ENCODE measurements around the gene AP2S1. TPM values are rescaled to one million over a fixed set of nuclear protein-coding genes. Genes with fewer than 3 reads are reported as not detected.
"Not testable (repeated sequence)": the region's sequence is repeated elsewhere in the genome, so short reads cannot be mapped to it uniquely, and the experiment has no call there.

The AP2S1 gene
- 201 TPM for polyA plus RNA-seq (2012; ENCODE audit: insufficient read depth, insufficient read length)

- peak; percentile 97 for DNase-seq (ENCODE audit: low read depth, low spot score)
- peak within 1 kb of the TSS; percentile 86 for H3K4me3 ChIP-seq (ENCODE audit: low read length)
Measured at GRCh38 chr19:46850228-46851203, at the start of gene AP2S1. Gene AP2S1, minus strand, starts transcription at chr19:46850846. Its CDS starts 80 bp downstream, at chr19:46850766.

GRCh38 chr19:46900341-46900740, 49.7 kb upstream of the AP2S1 start:
- no peak overlapping the region for H3K4me3 ChIP-seq (ENCODE audit: low read length)
- no peak for DNase-seq (ENCODE audit: low read depth, low spot score)

GRCh38 chr19:46898731-46899130, 48.1 kb upstream of the AP2S1 start:
- DNase-seq (ENCODE audit: low read depth, low spot score): no peak
- no peak overlapping the region for H3K4me3 ChIP-seq (ENCODE audit: low read length)

- H3K4me3 ChIP-seq (ENCODE audit: low read length): no peak overlapping the region
- DNase-seq (ENCODE audit: low read depth, low spot score): no peak
Measured at GRCh38 chr19:46896076-46896794, 45.6 kb upstream of the AP2S1 start.

- no peak overlapping the region for H3K4me3 ChIP-seq (ENCODE audit: low read length)
- DNase-seq (ENCODE audit: low read depth, low spot score): no peak
Measured at GRCh38 chr19:46892252-46893179, 41.9 kb upstream of the AP2S1 start.

- DNase-seq (ENCODE audit: low read depth, low spot score): no peak
- H3K4me3 ChIP-seq (ENCODE audit: low read length): no peak overlapping the region
Measured at GRCh38 chr19:46890423-46891170, 40.0 kb upstream of the AP2S1 start.

- no peak overlapping the region for H3K4me3 ChIP-seq (ENCODE audit: low read length)
- no peak for DNase-seq (ENCODE audit: low read depth, low spot score)
Measured at GRCh38 chr19:46887240-46887782, 36.7 kb upstream of the AP2S1 start.

- no peak overlapping the region for H3K4me3 ChIP-seq (ENCODE audit: low read length)
- DNase-seq (ENCODE audit: low read depth, low spot score): no peak
Measured at GRCh38 chr19:46886546-46887239, 36.0 kb upstream of the AP2S1 start.

GRCh38 chr19:46885411-46885810, 34.8 kb upstream of the AP2S1 start:
- no peak for DNase-seq (ENCODE audit: low read depth, low spot score)
- H3K4me3 ChIP-seq (ENCODE audit: low read length): no peak overlapping the region

GRCh38 chr19:46882751-46883150, 32.1 kb upstream of the AP2S1 start:
- DNase-seq (ENCODE audit: low read depth, low spot score): not testable (repeated sequence)

GRCh38 chr19:46882034-46882433, 31.4 kb upstream of the AP2S1 start:
- DNase-seq (ENCODE audit: low read depth, low spot score): no peak
- no peak overlapping the region for H3K4me3 ChIP-seq (ENCODE audit: low read length)

More at GRCh38 chr19:46882751-46883150, 32.1 kb upstream of the AP2S1 start:
- not testable (repeated sequence) for H3K4me3 ChIP-seq (ENCODE audit: low read length)

GRCh38 chr19:46881092-46881491, 30.4 kb upstream of the AP2S1 start:
- H3K4me3 ChIP-seq (ENCODE audit: low read length): no peak overlapping the region
- DNase-seq (ENCODE audit: low read depth, low spot score): no peak

- H3K4me3 ChIP-seq (ENCODE audit: low read length): no peak overlapping the region
- no peak for DNase-seq (ENCODE audit: low read depth, low spot score)
Measured at GRCh38 chr19:46880431-46880830, 29.8 kb upstream of the AP2S1 start.

- DNase-seq (ENCODE audit: low read depth, low spot score): no peak
- no peak overlapping the region for H3K4me3 ChIP-seq (ENCODE audit: low read length)
Measured at GRCh38 chr19:46878613-46879375, 28.1 kb upstream of the AP2S1 start.

- no peak overlapping the region for H3K4me3 ChIP-seq (ENCODE audit: low read length)
- no peak for DNase-seq (ENCODE audit: low read depth, low spot score)
Measured at GRCh38 chr19:46875657-46876056, 25.0 kb upstream of the AP2S1 start.

GRCh38 chr19:46875234-46875633, 24.6 kb upstream of the AP2S1 start:
- H3K4me3 ChIP-seq (ENCODE audit: low read length): no peak overlapping the region
- no peak for DNase-seq (ENCODE audit: low read depth, low spot score)

GRCh38 chr19:46872967-46873366, 22.3 kb upstream of the AP2S1 start:
- DNase-seq (ENCODE audit: low read depth, low spot score): no peak

More at GRCh38 chr19:46872967-46873366, 22.3 kb upstream of the AP2S1 start:
- H3K4me3 ChIP-seq (ENCODE audit: low read length): no peak overlapping the region

Measured in Jurkat, Clone E6-1 (cell line).